ENCODE measurements around the gene GALNT11. TPM values are rescaled to one million over a fixed set of nuclear protein-coding genes. Genes with fewer than 3 reads are reported as not detected.
A peak's percentile ranks its signal among the peaks of the same experiment; 100 is the strongest.
"Not testable (repeated sequence)": the region's sequence is repeated elsewhere in the genome, so short reads cannot be mapped to it uniquely, and the experiment has no call there.

Gene GALNT11
- total RNA-seq, 1 experiment from 2014 or later, result 53.7 TPM

GRCh38 chr7:152075379-152075778, 49.9 kb downstream of the GALNT11 start:
- not testable (repeated sequence) for DNase-seq (ENCODE audit: low spot score)

- DNase-seq (ENCODE audit: low spot score), result no peak
Observed at GRCh38 chr7:152076324-152076821, 50.9 kb downstream of the GALNT11 start.

- no peak for DNase-seq (ENCODE audit: low spot score)
Observed at GRCh38 chr7:152076940-152077933, 51.8 kb downstream of the GALNT11 start.

GRCh38 chr7:152078025-152078424, 52.6 kb downstream of the GALNT11 start:
- DNase-seq (ENCODE audit: low spot score), result no peak

- no peak for DNase-seq (ENCODE audit: low spot score)
Observed at GRCh38 chr7:152078786-152079185, 53.3 kb downstream of the GALNT11 start.

- peak; percentile 13 for DNase-seq (ENCODE audit: low spot score)
Observed at GRCh38 chr7:152081088-152081487, 55.6 kb downstream of the GALNT11 start.

GRCh38 chr7:152082073-152082721, 56.7 kb downstream of the GALNT11 start:
- DNase-seq (ENCODE audit: low spot score), result not testable (repeated sequence)

GRCh38 chr7:152085131-152085530, 59.7 kb downstream of the GALNT11 start:
- no peak for DNase-seq (ENCODE audit: low spot score)

GRCh38 chr7:152086513-152086912, 61.0 kb downstream of the GALNT11 start:
- DNase-seq (ENCODE audit: low spot score), result no peak

- DNase-seq (ENCODE audit: low spot score), result no peak
Observed at GRCh38 chr7:152089183-152089582, 63.7 kb downstream of the GALNT11 start.

- no peak for DNase-seq (ENCODE audit: low spot score)
Observed at GRCh38 chr7:152090747-152091146, 65.3 kb downstream of the GALNT11 start.

- DNase-seq (ENCODE audit: low spot score), result no peak
Observed at GRCh38 chr7:152093717-152094116, 68.2 kb downstream of the GALNT11 start.

- no peak for DNase-seq (ENCODE audit: low spot score)
Observed at GRCh38 chr7:152095771-152096170, 70.3 kb downstream of the GALNT11 start.

GRCh38 chr7:152097330-152097729, 71.9 kb downstream of the GALNT11 start:
- DNase-seq (ENCODE audit: low spot score), result no peak

GRCh38 chr7:152103066-152103465, 77.6 kb downstream of the GALNT11 start:
- no peak for DNase-seq (ENCODE audit: low spot score)

GRCh38 chr7:152103691-152104090, 78.2 kb downstream of the GALNT11 start:
- no peak for DNase-seq (ENCODE audit: low spot score)

- DNase-seq (ENCODE audit: low spot score), result no peak
Observed at GRCh38 chr7:152105205-152105604, 79.7 kb downstream of the GALNT11 start.

- no peak for DNase-seq (ENCODE audit: low spot score)
Observed at GRCh38 chr7:152106990-152107389, 81.5 kb downstream of the GALNT11 start.

- no peak for DNase-seq (ENCODE audit: low spot score)
Observed at GRCh38 chr7:152107945-152108344, 82.5 kb downstream of the GALNT11 start.

GRCh38 chr7:152108359-152108758, 82.9 kb downstream of the GALNT11 start:
- no peak for DNase-seq (ENCODE audit: low spot score)

GRCh38 chr7:152112829-152113228, 87.4 kb downstream of the GALNT11 start:
- no peak for DNase-seq (ENCODE audit: low spot score)

- no peak for DNase-seq (ENCODE audit: low spot score)
Observed at GRCh38 chr7:152115021-152115718, 89.7 kb downstream of the GALNT11 start.
